Heart left ventricle (tissue), 16 donors: ENCODE results near the gene AHRR. TPM values are rescaled to one million over a fixed set of nuclear protein-coding genes. Genes with fewer than 3 reads are reported as not detected.

Experiments used
- ATAC-seq, 4 donors: fragments of 200-7000 bp; cut with Tn5 transposase; one replicate each; pipeline ENCODE4 v1.9.1; 2020 to 2022; ENCODE audit warnings: moderate library complexity in 4 of 4, mild to moderate bottlenecking in 3 of 4, moderate number of reproducible peaks in 1 of 4
- DNase-seq, 5 donors: peaks; one replicate each; pipeline ENCODE4 v3.0.0-alpha.2; 2020
- H3K27ac ChIP-seq, 12 donors: fragments of 200-600 bp; sonication (generic) in 4 of 12; one replicate each; pipeline versions ENCODE4 v1.5.0 to v1.8.0; 2016 to 2022; ENCODE audit warnings: mild to moderate bottlenecking in 2 of 12
- H3K27me3 ChIP-seq, 9 donors: fragments of 200-600 bp; sonication (generic) in 2 of 9; one replicate each; pipeline versions ENCODE4 v1.5.1 to v1.8.0; 2016 to 2022; ENCODE audit warnings: mild to moderate bottlenecking in 3 of 9
- H3K36me3 ChIP-seq, 9 donors: fragments of 200-600 bp; sonication (generic) in 2 of 9; one replicate each; pipeline versions ENCODE4 v1.5.0 to v1.8.0; 2018 to 2022; ENCODE audit warnings: mild to moderate bottlenecking in 2 of 9
- H3K4me1 ChIP-seq, 12 donors: fragments of 200-600 bp; sonication (generic) in 4 of 12; one replicate each; pipeline versions ENCODE4 v1.5.0 to v1.8.0; 2016 to 2022; ENCODE audit warnings: mild to moderate bottlenecking in 3 of 12
- H3K4me3 ChIP-seq, 12 donors: fragments of 200-600 bp; sonication (generic) in 4 of 12; one replicate each; pipeline versions ENCODE4 v1.5.0 to v1.8.0; 2017 to 2022; ENCODE audit warnings: mild to moderate bottlenecking in 9 of 12, moderate library complexity in 4 of 12
- H3K9me3 ChIP-seq, 12 donors: fragments of 200-600 bp; sonication (generic) in 4 of 12; one replicate each; pipeline versions ENCODE4 v1.5.0 to v1.8.0; 2016 to 2022; ENCODE audit warnings: mild to moderate bottlenecking in 1 of 12
- CTCF ChIP-seq, 12 donors: fragments of 200-600 bp; sonication (generic) in 4 of 12; IDR thresholded peaks; one replicate each; pipeline versions ENCODE4 v1.5.0 to v1.8.0; 2018 to 2022; ENCODE audit warnings: antibody characterized with exemption in 12 of 12, mild to moderate bottlenecking in 5 of 12
- POLR2A ChIP-seq, 2 donors: fragments of 450-650 bp; IDR thresholded peaks; one replicate each; pipeline ENCODE4 v1.6.1; 2017; ENCODE audit warnings: antibody characterized with exemption in 2 of 2, mild to moderate bottlenecking in 2 of 2, moderate library complexity in 2 of 2
- WGBS, 4 donors: extraction: QIAGEN DNeasy Blood & Tissue Kit in 2 of 4; methylation state at CpG; one replicate each; pipeline versions ENCODE4 v1.1.5 to v1.1.7; 2013 to 2018; 5-methylcytosine and 5-hydroxymethylcytosine counted together
- intact Hi-C, 10 donors: fragments of 100-400 bp; cut with DNase I; formaldehyde crosslinking; loops; one replicate each; pipeline versions ENCODE4 v1.11.1 to v1.14.2; 2022
- polyA plus RNA-seq, 2 donors: library from polyadenylated mRNA; stranded (reverse); fragments of 200-250 nt; gene quantifications; one replicate each; pipeline ENCODE4 v1.2.3, GENCODE V29; 2013
- total RNA-seq, 9 donors: library from RNA; depleted of rRNA in 2 of 9; stranded (reverse); fragments of >200 nt in 2 of 9; fragmentation: NEBNext Ultra II Directional in 3 of 9; extraction: Animal tissue kit (Norgen Biotek cat#: 25700) in 3 of 9; gene quantifications; one replicate each; pipeline versions ENCODE4 v1.1.0 to v1.2.4, GENCODE V29; 2016 to 2023
- donor health status: ischemic (EF 13 %, LVEDD 7.1; RV severe dilation, severe dysfunction).
- donor health status: healthy with polysubstance abuse.
- donor health status: DM: no; HTN: yes; CAD: no.
- donor health status: DM: no; HTN: no; CAD: no.
- donor health status: ischemic (EF 25% LVEDD 6.9; RV normal size, moderate dysfunction).
- donor health status: ischemic (EF 25% LVEDD 5.7; RV mildly dilated, moderate dysfunction).
- donor health status: healthy.
- donor health status: DM: yes; HTN: yes; CAD: no.
- donor health status: ischemic (EF 35%, LVEDD 5.7; RV mildly dilated, moderate dysfunction).
- donor health status: nonischemic (EF 11% LVEDD 7.7; RV severe dilation, severe dysfunction).
- donor health status: DM: yes; HTN: yes; CAD: no.
- donor health status: PGD.
- donor health status: ischemic (EF 29% LVEDD 5.4; RV normal size, mild dysfunction).
- donor health status: nonischemic (EF 23%, LVEDD 6.1; RV moderate dilation, normal function).

The AHRR gene
- total and polyA plus RNA-seq, 11 donors = 0.11 to 0.69 (median 0.26) TPM; not detected in 2

GRCh38 chr5:471750-472058 is 150.2 kb downstream of the AHRR start:
- intact Hi-C loops = loop anchor here in 1 of 10 donors (10.0 kb wide), 2 partner anchors 143 to 433 kb away; partner anchors contain the start of gene CEP72
- DNase-seq (peak in 1 of 5 donors; percentile 5), ATAC-seq (no peak)
- H3K9me3 ChIP-seq = no peaks in the 10 kb centered on the region
- TF ChIP-seq CTCF (IDR thresholded peaks at IDR 0.05) (no peak), POLR2A (IDR thresholded peaks at IDR 0.05) (no peak)
- H3K36me3 ChIP-seq = peaks cover 0 to 19% (median 10%) of the 10 kb centered on the region in 9 donors
- WGBS, 4 donors = 83 to 91% (median 86%) methylated on average over 5 to 6 of the region's 6 CpGs
- H3K4me1 ChIP-seq = peaks cover 3 to 40% (median 18%) of the 10 kb centered on the region in 12 donors
- peaks cover 0 to 24% (median 18%) of the 10 kb centered on the region in 9 donors for H3K27me3 ChIP-seq
- peak overlapping the region in 4 of 12 donors; percentile 71 to 85 (median 80) for H3K27ac ChIP-seq
- peak overlapping the region in 10 of 12 donors; percentile 79 to 99 (median 93) for H3K4me3 ChIP-seq

- DNase-seq (peak in 4 of 5 donors; percentile 29 to 69 (median 44)), ATAC-seq (peak; percentile 11 to 27 (median 18))
- TF ChIP-seq POLR2A (IDR thresholded peaks at IDR 0.05) (no peak), CTCF (IDR thresholded peaks at IDR 0.05) (no peak)
- Histone ChIP-seq H3K27me3 (peaks cover 0 to 26% (median 23%) of the 10 kb centered on the region in 9 donors), H3K9me3 (no peaks in the 10 kb centered on the region), H3K27ac (peak overlapping the region; percentile 53 to 92 (median 78)), H3K4me3 (peak overlapping the region; percentile 62 to 99 (median 92)), H3K4me1 (peaks cover 3 to 40% (median 18%) of the 10 kb centered on the region in 12 donors), H3K36me3 (peaks cover 0 to 15% (median 5%) of the 10 kb centered on the region in 9 donors)
- intact Hi-C loops = loop anchor here in 1 of 10 donors (10.0 kb wide), 2 partner anchors 143 to 433 kb away; partner anchors contain the start of gene CEP72
- 17 to 41% (median 28%) methylated on average over 5 to 30 of the region's 30 CpGs for WGBS, 4 donors
Measured at GRCh38 chr5:472076-472655, 150.7 kb downstream of the AHRR start.

- ATAC-seq (peak; percentile 66 to 88 (median 86)), DNase-seq (peak; percentile 89 to 95 (median 91))
- no peaks in the 10 kb centered on the region for H3K9me3 ChIP-seq
- peaks cover 0 to 33% (median 24%) of the 10 kb centered on the region in 9 donors for H3K27me3 ChIP-seq
- peak overlapping the region; percentile 86 to 99 (median 92) for H3K4me3 ChIP-seq
- whole genome bisulfite sequencing, 4 donors = 0 to 1% (median 0%) methylated on average over 1 to 137 of the region's 137 CpGs
- TF ChIP-seq POLR2A (IDR thresholded peaks at IDR 0.05) (peak in 1 of 2 donors; percentile 91), CTCF (IDR thresholded peaks at IDR 0.05) (peak in 1 of 12 donors; percentile 54)
- peaks cover 0 to 14% (median 3%) of the 10 kb centered on the region in 9 donors for H3K36me3 ChIP-seq
- peak overlapping the region; percentile 53 to 92 (median 80) for H3K27ac ChIP-seq
- intact Hi-C loops = loop anchor here in 1 of 10 donors (10.0 kb wide), 2 partner anchors 142 to 432 kb away; partner anchors contain the start of gene CEP72
- H3K4me1 ChIP-seq = peaks cover 3 to 40% (median 18%) of the 10 kb centered on the region in 12 donors
Measured at GRCh38 chr5:472656-473550, 151.4 kb downstream of the AHRR start.
